ENCODE results near the gene MS4A13. TPM values are rescaled to one million over a fixed set of nuclear protein-coding genes. Genes with fewer than 3 reads are reported as not detected.

The MS4A13 gene
- total RNA-seq, 2 experiments from 2014 or later: not detected

DNA sequence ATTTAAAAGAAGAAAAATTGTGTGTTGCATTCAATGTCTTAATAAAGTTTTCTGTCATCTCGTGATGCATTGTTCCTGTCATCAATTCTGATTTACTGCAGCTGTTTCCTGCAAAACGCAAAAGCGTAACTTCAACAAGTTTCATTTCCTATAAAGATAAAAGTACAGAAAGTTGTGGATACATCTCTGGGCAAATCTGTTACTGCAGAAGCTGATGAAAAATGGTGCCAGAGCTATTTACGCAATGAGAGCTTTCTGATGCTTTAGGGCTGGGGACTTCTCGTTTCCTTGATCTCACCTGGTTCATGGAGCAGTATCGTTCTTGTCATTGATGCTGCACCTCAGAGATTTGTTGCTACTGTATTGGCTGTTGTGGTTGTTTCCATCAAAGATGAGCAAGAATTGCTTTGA lies 38.2 kb upstream of the MS4A13 start:
- Mint-ChIP-seq H3K4me3 (no peak overlapping the region), H3K27me3 (peaks cover 5% of the 10 kb centered on the region), H3K4me1 (ENCODE audit: low read depth) (no peaks in the 10 kb centered on the region), H3K36me3 (ENCODE audit: low read depth) (no peaks in the 10 kb centered on the region), H3K27ac (no peak overlapping the region), H3K9me3 (no peaks in the 10 kb centered on the region)
- TF ChIP-seq, protein P1, sequence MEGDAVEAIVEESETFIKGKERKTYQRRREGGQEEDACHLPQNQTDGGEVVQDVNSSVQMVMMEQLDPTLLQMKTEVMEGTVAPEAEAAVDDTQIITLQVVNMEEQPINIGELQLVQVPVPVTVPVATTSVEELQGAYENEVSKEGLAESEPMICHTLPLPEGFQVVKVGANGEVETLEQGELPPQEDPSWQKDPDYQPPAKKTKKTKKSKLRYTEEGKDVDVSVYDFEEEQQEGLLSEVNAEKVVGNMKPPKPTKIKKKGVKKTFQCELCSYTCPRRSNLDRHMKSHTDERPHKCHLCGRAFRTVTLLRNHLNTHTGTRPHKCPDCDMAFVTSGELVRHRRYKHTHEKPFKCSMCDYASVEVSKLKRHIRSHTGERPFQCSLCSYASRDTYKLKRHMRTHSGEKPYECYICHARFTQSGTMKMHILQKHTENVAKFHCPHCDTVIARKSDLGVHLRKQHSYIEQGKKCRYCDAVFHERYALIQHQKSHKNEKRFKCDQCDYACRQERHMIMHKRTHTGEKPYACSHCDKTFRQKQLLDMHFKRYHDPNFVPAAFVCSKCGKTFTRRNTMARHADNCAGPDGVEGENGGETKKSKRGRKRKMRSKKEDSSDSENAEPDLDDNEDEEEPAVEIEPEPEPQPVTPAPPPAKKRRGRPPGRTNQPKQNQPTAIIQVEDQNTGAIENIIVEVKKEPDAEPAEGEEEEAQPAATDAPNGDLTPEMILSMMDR (IDR thresholded peaks at IDR 0.05): no peak
- intact Hi-C loops (cut with DNase I, micrococcal nuclease): no loop called here
- Histone ChIP-seq H3K4me1 (ENCODE audit: insufficient read depth, low read length) (no peaks in the 10 kb centered on the region), H3K27me3 (ENCODE audit: control insufficient read depth in 1 of 2, insufficient read depth in 2 of 2, low read length in 2 of 2) (no peaks in the 10 kb centered on the region), H3K9me3 (ENCODE audit: control insufficient read depth in 1 of 2, insufficient read depth in 1 of 2, low read length in 2 of 2) (no peaks in the 10 kb centered on the region), H3K4me3 (ENCODE audit: low read length) (no peak overlapping the region), H3K27ac (ENCODE audit: low read depth in 1 of 2, low read length in 2 of 2) (no peak overlapping the region), H3K36me3 (ENCODE audit: insufficient read depth, low read length) (no peaks in the 10 kb centered on the region)
- POLR2A ChIA-PET: no interaction called here
- no peak for ATAC-seq (ENCODE audit: poor library complexity)
- peak in 2 of 14 experiments; percentile 7 to 12 for DNase-seq
- CTCF ChIA-PET: interaction anchor here (1.1 kb wide), 1 partner anchor 12 kb away, joined by 3 read pairs; no protein-coding TSS in a partner anchor

- Mint-ChIP-seq H3K27me3 (no peaks in the 10 kb centered on the region), H3K36me3 (ENCODE audit: low read depth) (no peaks in the 10 kb centered on the region), H3K4me3 (no peak overlapping the region), H3K27ac (no peak overlapping the region), H3K4me1 (ENCODE audit: low read depth) (peaks cover 4% of the 10 kb centered on the region), H3K9me3 (no peaks in the 10 kb centered on the region)
- TF ChIP-seq, protein P1 (IDR thresholded peaks at IDR 0.05): no peak
- intact Hi-C loops (cut with DNase I, micrococcal nuclease): loop anchor here in 1 of 2 experiments (5.0 kb wide), 1 partner anchor 120 kb away; no protein-coding TSS in a partner anchor
- Histone ChIP-seq H3K36me3 (ENCODE audit: insufficient read depth, low read length) (no peaks in the 10 kb centered on the region), H3K9me3 (ENCODE audit: control insufficient read depth in 1 of 2, insufficient read depth in 1 of 2, low read length in 2 of 2) (no peaks in the 10 kb centered on the region), H3K27me3 (ENCODE audit: control insufficient read depth in 1 of 2, insufficient read depth in 2 of 2, low read length in 2 of 2) (no peaks in the 10 kb centered on the region), H3K27ac (ENCODE audit: low read depth in 1 of 2, low read length in 2 of 2) (no peak overlapping the region), H3K4me1 (ENCODE audit: insufficient read depth, low read length) (no peaks in the 10 kb centered on the region), H3K4me3 (ENCODE audit: low read length) (no peak overlapping the region)
- ChIA-PET POLR2A (no interaction called here), CTCF (no interaction called here)
- ATAC-seq (ENCODE audit: poor library complexity) (no peak), DNase-seq (peak in 2 of 14 experiments; percentile 5 to 13)
Measured at GRCh38 chr11:60482361-60482760, 32.8 kb upstream of the MS4A13 start.

DNA sequence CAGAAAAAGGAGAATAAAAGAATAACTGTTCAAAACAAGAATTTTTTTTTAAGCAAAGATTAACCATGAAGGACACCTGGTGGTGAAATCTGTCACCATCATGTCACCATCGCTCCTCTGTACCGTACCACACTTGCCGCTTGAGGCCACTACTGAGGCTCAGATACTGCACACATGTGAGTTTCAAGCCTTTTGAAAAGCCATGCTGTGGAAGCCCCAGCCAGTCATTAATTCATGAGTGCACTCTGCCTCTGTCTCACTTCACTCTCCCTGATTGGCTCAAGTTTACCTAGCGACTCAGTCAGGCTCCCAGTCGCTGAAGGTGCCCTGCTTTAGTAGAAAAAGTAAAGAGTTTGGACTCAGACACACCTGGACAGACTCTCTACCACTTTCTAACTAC lies 29.2 kb upstream of the MS4A13 start:
- Mint-ChIP-seq H3K36me3 (ENCODE audit: low read depth) (no peaks in the 10 kb centered on the region), H3K9me3 (no peaks in the 10 kb centered on the region), H3K27me3 (no peaks in the 10 kb centered on the region), H3K4me3 (no peak overlapping the region), H3K27ac (no peak overlapping the region), H3K4me1 (ENCODE audit: low read depth) (peaks cover 4% of the 10 kb centered on the region)
- Histone ChIP-seq H3K4me1 (ENCODE audit: insufficient read depth, low read length) (no peaks in the 10 kb centered on the region), H3K36me3 (ENCODE audit: insufficient read depth, low read length) (no peaks in the 10 kb centered on the region), H3K27ac (ENCODE audit: low read depth in 1 of 2, low read length in 2 of 2) (no peak overlapping the region), H3K27me3 (ENCODE audit: control insufficient read depth in 1 of 2, insufficient read depth in 2 of 2, low read length in 2 of 2) (no peaks in the 10 kb centered on the region), H3K4me3 (ENCODE audit: low read length) (no peak overlapping the region), H3K9me3 (ENCODE audit: control insufficient read depth in 1 of 2, insufficient read depth in 1 of 2, low read length in 2 of 2) (no peaks in the 10 kb centered on the region)
- DNase-seq (peak in 3 of 14 experiments; percentile 36 to 50 (median 38)), ATAC-seq (ENCODE audit: poor library complexity) (peak; percentile 34)
- ChIA-PET CTCF (no interaction called here), POLR2A (no interaction called here)
- TF ChIP-seq, protein P1 (IDR thresholded peaks at IDR 0.05): no peak
- intact Hi-C loops (cut with DNase I, micrococcal nuclease): loop anchor here in 1 of 2 experiments (5.0 kb wide), 1 partner anchor 124 kb away; no protein-coding TSS in a partner anchor

All from CD4-positive, alpha-beta T cell (primary cell).